HG03469 (cell line): ENCODE data around the gene SRRM3.
"Not testable (repeated sequence)": the region's sequence is repeated elsewhere in the genome, so short reads cannot be mapped to it uniquely, and the experiment has no call there.

Experiments used
- ATAC-seq: cut with Tn5 transposase; IDR thresholded peaks from one replicate; pipeline ENCODE4 v1.9.1; 2021; ENCODE audit warnings: mild to moderate bottlenecking, moderate library complexity, moderate number of reproducible peaks; ENCODE audit not compliant: unreplicated experiment

SRRM3 gene

DNA sequence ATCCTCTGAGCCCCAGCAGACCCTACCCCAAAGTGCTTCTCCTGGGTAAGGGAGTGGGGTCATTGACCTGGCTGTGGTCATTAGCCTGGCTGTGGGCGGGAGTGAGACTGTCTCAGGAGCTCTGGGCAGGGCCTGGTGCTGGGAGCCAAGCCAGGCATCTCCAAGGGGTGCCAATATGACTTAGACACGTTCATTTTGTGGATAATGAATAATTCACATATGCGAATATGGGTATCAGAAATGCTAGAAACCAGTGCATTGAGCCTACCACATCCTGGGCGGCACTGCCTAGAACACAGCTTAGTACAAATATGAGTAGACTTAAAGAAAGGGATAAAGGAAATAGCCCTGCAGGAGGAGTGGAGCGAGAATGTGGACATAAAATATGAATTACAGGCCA lies 14.4 kb upstream of the SRRM3 start:
- ATAC-seq = no peak

DNA sequence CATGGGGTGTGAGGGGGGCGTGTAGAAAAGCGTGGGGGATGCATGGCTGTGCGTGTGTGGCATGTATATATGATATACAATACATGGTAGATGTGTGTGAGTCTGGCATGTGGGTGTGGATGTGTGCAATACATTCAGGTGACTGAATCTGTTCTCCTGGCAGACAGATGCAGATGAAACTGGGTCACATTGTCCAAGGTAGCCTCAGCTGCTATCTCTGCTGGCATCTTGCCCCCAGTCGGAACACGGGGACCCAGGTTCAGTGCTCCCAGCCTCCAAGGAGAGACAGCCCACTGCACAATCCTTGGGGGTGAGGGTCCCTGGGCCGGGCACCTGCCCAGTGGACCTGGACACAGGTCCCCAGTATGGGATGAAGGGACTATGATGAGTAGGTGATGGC lies 12.4 kb upstream of the SRRM3 start:
- ATAC-seq = no peak

DNA sequence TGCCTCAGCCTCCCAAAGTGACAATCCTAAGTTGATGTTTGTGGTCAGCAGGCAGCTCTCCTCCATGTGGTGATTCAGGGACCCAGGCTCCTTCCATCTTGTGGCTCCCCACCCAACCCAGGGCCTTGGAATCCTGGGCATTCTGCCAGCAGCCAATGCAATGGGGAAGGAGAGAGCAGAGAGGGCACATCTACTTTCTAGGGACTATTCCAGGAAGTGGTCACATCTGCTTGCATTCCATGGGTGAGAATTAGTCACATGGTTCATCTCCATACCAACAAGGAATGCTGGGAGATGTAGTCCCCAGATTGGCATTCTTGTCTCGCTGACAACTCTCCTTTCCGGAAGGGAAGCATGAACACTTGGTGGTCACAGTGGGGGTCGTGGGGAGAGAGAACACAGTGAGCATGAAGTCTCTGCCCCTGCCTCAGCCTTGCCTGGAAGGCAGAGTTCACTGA lies 9.9 kb upstream of the SRRM3 start:
- no peak for ATAC-seq

DNA sequence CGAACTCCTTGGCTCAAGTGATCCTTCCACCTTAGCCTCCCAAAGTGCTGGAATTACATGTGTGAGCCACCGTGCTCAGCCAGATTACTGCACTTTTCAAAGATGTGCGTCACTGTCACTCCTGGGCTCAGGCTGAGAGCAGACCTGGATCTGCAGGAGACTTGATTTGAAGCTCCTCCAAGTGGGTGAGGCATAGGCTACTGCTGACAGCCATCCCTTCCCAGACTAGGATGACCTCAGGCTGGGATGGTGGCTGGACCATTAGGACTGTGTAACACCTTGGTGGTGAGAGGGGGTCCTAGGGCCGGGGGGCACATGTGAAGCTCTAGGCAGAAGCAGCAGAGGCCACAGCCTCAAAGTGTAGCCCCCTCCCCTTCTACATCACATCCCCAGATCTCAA lies 8.2 kb upstream of the SRRM3 start:
- no peak for ATAC-seq

DNA sequence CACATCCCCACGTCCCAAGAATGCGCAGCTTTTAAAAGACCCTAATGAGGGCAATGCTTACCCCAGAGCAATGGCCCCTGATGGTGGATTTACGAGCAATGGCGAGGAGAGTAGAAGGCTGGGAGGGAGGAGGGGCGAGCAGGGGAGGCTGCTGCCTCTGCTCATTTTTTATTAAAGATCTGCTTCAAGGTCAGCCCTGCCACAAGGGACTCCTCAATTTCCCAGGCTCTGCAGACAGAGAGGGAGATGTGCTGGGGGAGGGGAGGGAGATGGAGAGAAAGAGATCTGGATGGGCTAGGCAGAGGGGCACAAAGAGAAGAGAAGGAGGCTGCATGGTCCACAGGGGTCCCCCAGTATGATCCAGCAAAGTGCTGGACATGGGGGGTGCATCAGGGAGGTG lies 7.8 kb upstream of the SRRM3 start:
- ATAC-seq = no peak

DNA sequence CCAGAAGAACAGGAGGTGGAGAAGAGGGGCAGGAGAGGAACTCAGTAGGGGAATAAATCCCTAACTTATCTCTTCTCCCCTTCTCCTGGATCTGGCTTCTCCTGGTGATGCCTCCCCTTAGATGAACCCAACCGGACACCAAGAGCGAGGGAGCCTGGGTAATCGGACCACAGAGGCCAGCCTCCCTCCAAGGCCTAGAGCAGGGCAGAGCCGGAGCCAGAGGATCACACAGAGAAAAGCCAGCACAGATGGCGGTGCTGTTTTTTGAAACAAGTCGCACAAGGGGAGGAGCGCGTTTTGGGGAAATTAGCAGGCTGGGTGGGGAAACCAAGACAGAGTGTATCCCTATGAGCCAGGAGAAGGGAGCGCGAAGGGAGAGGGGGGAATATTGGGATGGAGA lies 4.9 kb upstream of the SRRM3 start:
- no peak for ATAC-seq

DNA sequence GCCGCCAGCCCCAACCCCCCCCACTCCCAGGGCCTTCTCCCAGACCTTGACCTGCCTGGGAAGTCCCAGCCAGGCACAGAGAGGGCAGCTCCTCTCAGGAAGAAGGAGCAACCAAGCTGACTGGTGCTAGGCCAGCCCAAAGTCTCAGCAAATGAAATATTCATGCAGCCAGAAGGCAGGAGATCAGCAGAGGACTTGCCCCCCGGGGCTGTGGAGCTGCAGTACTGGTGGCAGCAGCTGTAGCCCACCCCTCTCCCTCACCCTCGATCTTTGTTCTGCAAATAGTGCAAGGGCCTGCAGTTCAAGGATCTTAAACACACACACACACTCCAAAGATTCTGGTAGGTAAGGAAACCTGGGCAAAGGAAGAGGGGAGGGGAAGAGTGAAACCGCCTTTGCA lies 3.5 kb upstream of the SRRM3 start:
- ATAC-seq = no peak

DNA sequence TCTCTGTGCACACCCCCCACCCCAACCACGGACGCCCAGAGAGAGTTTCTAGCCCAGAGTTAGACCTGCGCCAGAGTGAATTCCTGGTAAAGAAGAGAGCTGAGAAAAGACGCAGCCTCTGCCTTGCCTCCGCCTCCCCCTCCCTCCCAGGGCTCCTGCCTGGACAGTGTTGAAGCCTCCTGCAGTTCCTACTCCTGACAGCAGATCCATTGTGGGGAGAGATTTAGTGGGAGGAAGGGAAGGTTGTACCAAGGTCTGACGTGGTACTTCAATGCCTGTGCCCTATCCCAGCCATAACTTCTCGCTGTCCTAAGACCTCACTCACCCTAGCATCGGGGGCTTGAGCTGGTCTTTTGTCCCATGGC lies 952 bp downstream of the SRRM3 start:
- no peak for ATAC-seq

DNA sequence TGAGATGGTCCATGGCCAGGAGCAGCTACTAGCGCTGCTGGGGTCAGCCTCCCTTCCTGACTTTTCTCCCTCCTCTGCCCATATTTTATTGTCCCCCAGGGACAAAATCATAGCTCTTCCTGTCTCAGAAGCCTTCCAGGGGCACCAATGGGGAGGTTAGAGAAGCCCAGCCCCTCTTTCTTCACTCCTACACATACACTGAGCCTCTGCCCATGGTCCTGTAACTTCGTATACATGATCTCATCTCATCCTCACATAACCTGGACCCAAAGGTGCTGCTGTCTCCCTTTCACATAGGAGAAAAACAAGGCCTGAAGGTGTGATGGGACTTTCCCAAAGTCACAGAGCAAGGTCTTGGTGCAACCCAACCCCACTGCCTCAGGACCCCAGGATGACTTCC lies 2.5 kb downstream of the SRRM3 start:
- no peak for ATAC-seq

DNA sequence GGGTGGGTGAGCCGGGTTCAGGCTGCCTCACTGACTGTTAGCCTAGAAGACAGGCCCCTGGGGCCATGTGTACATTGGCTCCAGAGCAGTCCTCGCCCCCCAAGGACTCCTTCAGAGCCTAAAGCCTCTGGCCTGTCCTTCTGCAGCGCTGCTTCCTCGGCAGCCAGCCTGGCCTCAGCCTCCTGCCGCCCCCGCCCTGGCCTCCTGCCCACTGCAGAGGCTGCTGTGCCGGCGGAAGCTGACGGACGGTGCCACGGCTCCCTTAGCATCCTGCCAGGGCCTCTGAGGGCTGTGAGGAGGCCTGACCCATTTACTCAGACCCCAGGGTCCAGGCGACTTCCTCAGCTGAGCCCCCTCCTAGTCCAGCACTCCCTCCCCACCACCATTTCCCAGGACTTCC lies 4.9 kb downstream of the SRRM3 start:
- no peak for ATAC-seq

DNA sequence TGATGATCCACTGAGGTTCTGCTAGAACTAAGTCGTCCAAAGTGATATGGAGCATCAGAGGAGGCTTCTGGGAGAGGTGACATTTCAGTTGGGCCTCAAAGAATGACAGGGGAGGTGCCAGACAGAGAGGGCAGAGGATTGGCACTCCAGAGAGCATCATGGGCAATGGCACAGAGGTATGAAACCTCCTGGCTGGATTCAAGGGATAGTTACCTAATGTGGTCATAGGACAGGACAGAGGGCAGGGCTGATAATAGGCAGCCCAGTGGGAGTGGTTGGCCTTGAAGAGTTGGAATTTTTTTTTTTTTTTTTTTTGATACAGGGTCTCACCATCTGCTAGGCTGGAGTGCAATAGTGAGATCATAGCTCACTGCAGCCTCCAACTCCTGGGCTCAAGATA lies 7.6 kb downstream of the SRRM3 start:
- no peak for ATAC-seq

DNA sequence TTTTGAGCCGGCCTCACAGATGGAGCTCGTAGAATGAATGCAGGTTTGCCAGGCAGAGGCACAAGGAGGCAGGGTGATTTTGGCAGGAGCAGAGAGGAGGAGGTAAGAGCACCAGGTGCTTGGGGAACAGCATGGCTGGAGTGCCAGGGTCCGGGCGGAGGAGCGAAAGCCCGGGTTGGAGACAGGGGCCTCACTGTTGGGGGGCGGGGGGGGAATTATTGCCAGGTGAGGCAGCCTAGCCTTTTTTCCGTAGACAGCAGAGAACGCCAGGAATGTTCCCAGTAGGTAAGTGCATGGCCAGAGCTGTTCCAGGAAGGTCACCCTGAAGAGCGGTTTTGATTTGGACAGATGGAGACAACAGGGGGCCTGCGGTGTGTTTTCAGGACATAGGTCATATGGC lies 9.5 kb downstream of the SRRM3 start:
- ATAC-seq = no peak

DNA sequence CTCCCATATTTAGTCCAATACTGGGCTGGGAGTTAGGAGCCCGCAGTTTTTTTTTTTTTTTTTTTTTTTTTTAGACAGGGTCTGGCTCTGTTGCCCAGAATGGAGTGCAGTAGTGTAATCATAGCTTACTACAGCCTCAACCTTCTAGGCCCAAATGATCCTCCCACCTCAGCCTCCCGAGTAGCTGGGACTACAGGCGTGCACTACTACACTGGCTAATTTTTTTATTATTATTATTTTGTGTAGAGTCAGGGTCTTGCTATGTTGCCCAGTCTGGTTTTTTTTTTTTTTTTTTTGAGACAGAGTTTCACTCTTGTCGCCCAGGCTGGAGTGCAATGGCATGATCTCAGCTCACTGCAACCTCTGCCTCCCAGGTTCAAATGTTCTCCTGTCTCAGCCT lies 13.7 kb downstream of the SRRM3 start:
- ATAC-seq = not testable (repeated sequence)

DNA sequence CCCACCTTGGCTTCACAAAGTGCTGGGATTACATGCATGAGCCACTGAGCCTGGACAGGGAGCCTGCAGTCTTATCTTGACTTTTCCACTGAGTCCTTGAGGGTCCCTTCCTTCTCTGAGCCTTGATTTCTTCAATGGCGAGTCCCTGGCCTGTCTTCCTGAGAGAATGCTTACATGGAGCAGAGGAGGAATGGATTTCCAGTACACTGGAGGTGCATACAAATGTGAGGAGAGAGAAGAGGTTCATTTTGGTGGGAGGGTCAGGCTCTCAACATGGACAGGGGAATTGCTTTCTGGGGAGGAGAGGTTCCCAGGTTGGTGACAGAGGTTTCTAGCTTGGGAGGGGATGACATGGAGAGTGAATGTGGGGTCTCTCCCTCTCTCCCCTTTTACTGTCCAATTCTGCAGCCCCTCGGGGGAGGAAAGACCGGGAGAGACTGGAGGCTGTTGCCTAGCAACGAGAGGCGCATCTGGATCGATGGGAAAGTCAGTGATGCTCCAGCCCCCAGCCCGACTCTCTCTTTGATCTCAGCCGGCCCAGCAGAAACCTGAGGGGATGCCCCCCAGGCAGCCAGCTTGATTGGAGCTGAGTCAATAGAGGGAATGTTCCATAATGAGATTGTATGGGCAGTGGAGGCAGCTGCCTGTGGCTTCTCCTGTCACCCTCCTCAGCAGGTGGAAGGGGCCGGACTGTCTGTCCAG lies 14.8 kb downstream of the SRRM3 start:
- no peak for ATAC-seq

DNA sequence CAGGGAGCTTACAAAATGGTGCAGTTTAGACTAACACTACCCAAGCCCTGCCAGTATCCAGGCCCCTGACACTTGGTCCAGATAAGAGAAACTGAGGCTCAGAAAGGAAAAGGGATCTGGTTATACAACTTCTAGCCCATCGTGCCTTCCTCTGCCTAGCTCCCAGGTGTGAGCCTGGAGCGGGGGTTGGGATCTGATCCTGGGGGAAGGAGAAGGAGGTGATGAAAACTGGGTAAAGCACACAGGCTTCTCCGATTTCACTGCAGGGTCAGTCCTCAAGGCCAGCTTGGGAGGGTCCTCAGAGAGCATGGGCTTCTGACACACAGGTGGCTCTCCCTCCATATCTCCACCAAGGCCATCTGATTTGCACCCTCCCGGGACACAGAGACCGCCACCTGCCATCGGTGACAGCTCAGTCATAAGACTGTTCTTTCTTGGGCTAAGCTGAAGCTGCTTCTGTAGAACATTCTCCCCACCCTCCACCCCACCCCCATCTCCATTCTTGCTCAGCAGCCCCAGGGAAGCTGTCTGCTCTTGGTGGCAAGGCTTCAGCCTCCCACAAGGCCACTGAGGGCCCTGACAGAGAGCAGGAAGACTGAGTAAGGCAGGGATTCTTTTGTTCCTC lies 16.4 kb downstream of the SRRM3 start:
- no peak for ATAC-seq

DNA sequence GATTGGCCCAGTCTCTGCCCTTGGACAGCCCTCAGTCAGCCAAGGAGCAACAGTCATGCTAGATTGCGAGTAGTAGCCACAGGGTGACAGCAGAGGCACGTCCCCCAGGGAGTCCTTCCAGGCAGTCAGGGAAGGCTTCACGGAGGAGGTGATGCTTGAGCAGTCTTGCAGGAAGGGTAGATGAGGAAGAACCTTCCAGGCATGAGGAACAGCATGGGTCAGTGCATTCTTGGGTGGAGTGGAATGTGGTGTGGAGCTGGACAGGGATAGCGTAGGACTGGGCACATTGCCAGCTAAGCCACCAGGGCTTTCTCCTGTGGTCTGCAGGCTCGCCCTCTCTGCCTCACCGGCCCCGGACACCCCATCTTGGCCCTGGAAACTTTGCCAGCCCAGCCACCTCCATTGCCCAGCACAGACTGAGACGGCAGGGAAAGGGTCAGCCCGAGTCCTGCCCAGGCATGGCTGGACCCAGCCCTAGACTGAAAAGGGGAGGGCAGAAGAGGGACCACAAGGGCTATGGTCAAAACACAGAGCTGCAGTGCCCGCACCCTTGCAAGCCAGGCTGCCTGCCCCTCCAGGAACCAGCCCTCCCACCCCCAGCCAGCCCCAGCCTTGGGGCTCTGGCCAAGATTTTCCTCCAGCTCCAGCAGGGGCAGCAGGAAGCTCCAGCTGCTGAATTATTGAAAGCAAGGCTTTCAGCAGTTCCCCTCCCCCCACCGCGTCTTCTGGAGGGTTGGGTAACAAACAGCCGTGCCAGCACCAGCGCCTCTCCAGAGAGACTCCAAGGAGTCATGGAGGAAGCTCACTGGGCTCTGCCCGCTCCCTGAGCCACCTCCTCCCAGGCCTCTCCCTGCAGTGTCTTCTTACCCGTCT lies 18.7 kb downstream of the SRRM3 start:
- no peak for ATAC-seq

DNA sequence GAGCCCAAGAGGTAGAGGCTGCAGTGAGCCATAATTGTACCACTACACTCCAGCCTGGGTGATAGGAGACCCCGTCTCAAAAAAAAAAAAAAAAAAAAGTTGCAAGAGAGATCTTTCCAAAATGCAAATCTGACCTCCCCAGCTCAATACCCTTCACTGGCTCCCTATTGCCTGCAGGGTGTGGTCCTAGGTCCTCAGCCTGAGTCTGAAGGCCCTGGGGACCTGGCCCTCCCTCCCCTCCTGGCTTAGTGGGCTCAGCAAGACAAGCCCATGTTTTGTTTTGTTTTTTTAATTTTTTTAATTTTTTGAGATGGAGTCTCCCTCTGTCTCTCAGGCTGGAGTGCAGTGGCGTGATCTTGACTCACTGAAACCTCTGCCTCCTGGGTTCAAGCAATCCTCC lies 20.6 kb downstream of the SRRM3 start:
- no peak for ATAC-seq

DNA sequence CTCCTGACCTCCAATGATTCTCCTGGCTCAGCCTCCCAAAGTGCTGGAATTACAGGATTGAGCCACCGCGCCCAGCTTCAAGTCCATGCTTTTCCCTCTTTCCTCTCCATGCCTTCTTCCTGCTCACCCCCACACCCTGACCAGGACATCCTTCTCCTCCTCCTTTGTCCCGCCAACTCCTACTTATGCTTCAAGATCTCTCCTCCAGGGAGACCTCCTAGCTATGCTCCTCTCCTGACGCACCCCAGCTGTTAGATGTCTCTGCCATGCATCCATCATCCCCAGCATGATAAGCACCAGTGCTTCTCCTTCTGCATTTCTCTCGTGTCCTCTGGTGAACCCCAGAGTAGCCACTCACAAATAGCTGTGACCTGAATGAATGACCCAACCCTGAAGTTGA lies 21.1 kb downstream of the SRRM3 start:
- no peak for ATAC-seq

DNA sequence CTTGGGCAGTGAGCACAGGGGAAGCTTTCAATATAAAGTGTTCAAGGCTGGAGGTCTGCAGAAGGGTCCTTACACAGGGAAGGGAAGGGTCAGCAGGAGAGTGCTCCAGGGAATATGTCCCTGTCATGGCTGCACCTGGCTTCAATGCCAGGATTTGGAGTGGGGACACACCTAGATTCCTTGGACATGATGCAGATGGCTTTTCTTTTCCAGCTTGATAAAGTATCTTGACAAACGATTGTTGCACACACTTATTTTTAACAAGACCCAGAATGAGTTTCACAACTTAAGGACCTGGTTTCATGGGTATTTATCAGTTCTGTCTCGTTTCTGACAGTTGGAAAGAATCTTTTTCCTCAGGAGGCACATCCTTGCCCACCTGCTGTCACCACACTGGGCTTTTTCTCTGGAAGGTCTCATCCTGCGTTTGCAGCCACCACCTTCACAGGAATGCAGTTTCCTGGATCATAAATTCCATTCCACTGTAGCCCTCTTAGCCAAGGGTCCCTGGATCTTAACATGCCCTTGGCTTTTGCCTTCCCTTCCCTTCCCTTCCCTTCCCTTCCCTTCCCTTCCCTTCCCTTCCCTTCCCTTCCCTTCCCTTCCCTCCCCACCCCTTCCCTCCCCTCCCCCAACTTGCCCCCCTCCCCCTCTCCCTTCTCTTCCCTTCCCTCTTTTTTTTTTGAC lies 21.7 kb downstream of the SRRM3 start:
- ATAC-seq = no peak

DNA sequence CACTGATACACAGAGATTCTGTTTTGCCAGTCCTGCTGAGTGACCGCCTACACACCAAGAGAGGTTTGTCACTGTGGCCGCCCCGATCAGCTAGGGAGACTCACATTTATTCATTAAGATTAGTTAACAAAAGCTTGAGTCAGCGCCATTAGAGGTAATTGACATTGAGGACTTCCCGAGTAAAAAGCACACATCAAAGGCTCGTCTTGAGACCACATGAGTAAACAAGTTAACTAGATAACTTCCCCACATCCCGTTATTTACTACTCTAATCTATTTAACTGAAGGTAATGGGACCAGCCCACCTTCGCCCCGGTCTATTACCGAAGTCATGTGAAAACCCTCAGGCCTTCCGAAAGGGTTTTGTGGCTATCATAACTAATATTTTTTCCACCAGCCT lies 23.0 kb downstream of the SRRM3 start:
- no peak for ATAC-seq

DNA sequence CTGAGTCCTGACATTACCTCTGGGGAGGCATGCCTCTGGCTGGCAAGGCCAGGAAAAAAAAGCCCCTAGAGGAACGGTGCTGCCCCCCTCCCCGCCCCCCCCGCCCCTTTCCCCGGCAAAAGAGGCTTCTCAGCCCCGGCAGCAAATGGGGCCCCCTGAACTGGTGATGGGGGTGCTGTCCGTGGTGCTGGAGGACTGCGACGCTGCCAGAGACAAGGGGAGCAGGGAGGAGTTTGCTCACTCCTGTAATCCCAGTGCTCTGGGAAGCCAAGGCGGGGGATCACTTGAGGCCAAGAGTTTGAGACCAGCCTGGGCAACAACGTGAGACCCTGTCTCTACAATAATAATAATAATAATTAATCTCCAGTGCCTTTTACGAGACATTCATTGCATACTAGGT lies 23.7 kb downstream of the SRRM3 start:
- ATAC-seq = no peak
